Glutamatergic neuron (in vitro differentiated cells): ENCODE measurements around the gene PMPCA. TPM values are rescaled to one million over a fixed set of nuclear protein-coding genes. Genes with fewer than 3 reads are reported as not detected.

Source experiments
- DNase-seq: peaks from one replicate; pipeline ENCODE4 v3.0.0; 2022
- H3K27ac Mint-ChIP-seq: one replicate; pipeline ENCODE4 v1.8.0; 2020; ENCODE audit warnings: mild to moderate bottlenecking, mixed read lengths, inconsistent platforms; ENCODE audit not compliant: unreplicated experiment
- H3K27me3 Mint-ChIP-seq: one replicate; pipeline ENCODE4 v1.8.0; 2020; ENCODE audit warnings: mild to moderate bottlenecking, moderate library complexity, mixed read lengths, inconsistent platforms; ENCODE audit not compliant: unreplicated experiment
- H3K36me3 Mint-ChIP-seq: one replicate; pipeline ENCODE4 v1.8.0; 2020; ENCODE audit warnings: mild to moderate bottlenecking, mixed read lengths, inconsistent platforms; ENCODE audit not compliant: unreplicated experiment
- H3K4me1 Mint-ChIP-seq: one replicate; pipeline ENCODE4 v1.8.0; 2020; ENCODE audit warnings: mild to moderate bottlenecking, low read depth, mixed read lengths, inconsistent platforms; ENCODE audit not compliant: unreplicated experiment
- H3K4me3 Mint-ChIP-seq: one replicate; pipeline ENCODE4 v1.8.0; 2020; ENCODE audit warnings: mild to moderate bottlenecking, mixed read lengths, inconsistent platforms; ENCODE audit not compliant: unreplicated experiment
- H3K9me3 Mint-ChIP-seq: one replicate; pipeline ENCODE4 v1.8.0; 2020; ENCODE audit warnings: mild to moderate bottlenecking, moderate library complexity, mixed read lengths, inconsistent platforms; ENCODE audit not compliant: unreplicated experiment
- total RNA-seq: library from RNA; stranded (reverse); fragmentation: NEBNext Ultra II Directional; extraction: Animal tissue kit (Norgen Biotek cat#: 25700); gene quantifications from one replicate; pipeline ENCODE4 v1.2.1, GENCODE V29; 2021; ENCODE audit not compliant: unreplicated experiment
- TF ChIP-seq, protein P1 (sequence below): fragments of 200-600 bp; sonication (generic); IDR thresholded peaks from one replicate; pipeline ENCODE4 v1.5.0; 2021; ENCODE audit not compliant: partially characterized antibody, unreplicated experiment

PMPCA gene
- total RNA-seq, 1 donor from 2014 or later: 69.0 TPM

GRCh38 chr9:136393531-136393930 lies 16.9 kb upstream of the PMPCA start:
- no peaks in the 10 kb centered on the region for H3K36me3 Mint-ChIP-seq
- peaks cover 5% of the 10 kb centered on the region for H3K9me3 Mint-ChIP-seq
- no peak overlapping the region for H3K4me3 Mint-ChIP-seq
- TF ChIP-seq, protein P1, sequence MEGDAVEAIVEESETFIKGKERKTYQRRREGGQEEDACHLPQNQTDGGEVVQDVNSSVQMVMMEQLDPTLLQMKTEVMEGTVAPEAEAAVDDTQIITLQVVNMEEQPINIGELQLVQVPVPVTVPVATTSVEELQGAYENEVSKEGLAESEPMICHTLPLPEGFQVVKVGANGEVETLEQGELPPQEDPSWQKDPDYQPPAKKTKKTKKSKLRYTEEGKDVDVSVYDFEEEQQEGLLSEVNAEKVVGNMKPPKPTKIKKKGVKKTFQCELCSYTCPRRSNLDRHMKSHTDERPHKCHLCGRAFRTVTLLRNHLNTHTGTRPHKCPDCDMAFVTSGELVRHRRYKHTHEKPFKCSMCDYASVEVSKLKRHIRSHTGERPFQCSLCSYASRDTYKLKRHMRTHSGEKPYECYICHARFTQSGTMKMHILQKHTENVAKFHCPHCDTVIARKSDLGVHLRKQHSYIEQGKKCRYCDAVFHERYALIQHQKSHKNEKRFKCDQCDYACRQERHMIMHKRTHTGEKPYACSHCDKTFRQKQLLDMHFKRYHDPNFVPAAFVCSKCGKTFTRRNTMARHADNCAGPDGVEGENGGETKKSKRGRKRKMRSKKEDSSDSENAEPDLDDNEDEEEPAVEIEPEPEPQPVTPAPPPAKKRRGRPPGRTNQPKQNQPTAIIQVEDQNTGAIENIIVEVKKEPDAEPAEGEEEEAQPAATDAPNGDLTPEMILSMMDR: no peak
- H3K4me1 Mint-ChIP-seq: no peaks in the 10 kb centered on the region
- H3K27ac Mint-ChIP-seq: no peak overlapping the region
- DNase-seq: no peak
- H3K27me3 Mint-ChIP-seq: peaks cover 1% of the 10 kb centered on the region

- Mint-ChIP-seq H3K27ac (no peak overlapping the region), H3K9me3 (peaks cover 5% of the 10 kb centered on the region), H3K4me1 (peaks cover 3% of the 10 kb centered on the region), H3K27me3 (peaks cover 8% of the 10 kb centered on the region), H3K4me3 (no peak overlapping the region), H3K36me3 (no peaks in the 10 kb centered on the region)
- TF ChIP-seq, protein P1: no peak
- DNase-seq: no peak
Measured at GRCh38 chr9:136394312-136395019, 16.0 kb upstream of the PMPCA start.

GRCh38 chr9:136395020-136395340 lies 15.5 kb upstream of the PMPCA start:
- Mint-ChIP-seq H3K27me3 (peaks cover 8% of the 10 kb centered on the region), H3K27ac (no peak overlapping the region), H3K36me3 (no peaks in the 10 kb centered on the region), H3K9me3 (peaks cover 5% of the 10 kb centered on the region), H3K4me3 (no peak overlapping the region), H3K4me1 (peaks cover 3% of the 10 kb centered on the region)
- no peak for DNase-seq
- TF ChIP-seq, protein P1: no peak

- no peak overlapping the region for H3K27ac Mint-ChIP-seq
- H3K27me3 Mint-ChIP-seq: peaks cover 8% of the 10 kb centered on the region
- H3K4me1 Mint-ChIP-seq: peaks cover 3% of the 10 kb centered on the region
- H3K9me3 Mint-ChIP-seq: peaks cover 5% of the 10 kb centered on the region
- H3K4me3 Mint-ChIP-seq: no peak overlapping the region
- no peak for DNase-seq
- TF ChIP-seq, protein P1: no peak
- no peaks in the 10 kb centered on the region for H3K36me3 Mint-ChIP-seq
Measured at GRCh38 chr9:136395345-136396218, 14.9 kb upstream of the PMPCA start.

DNA sequence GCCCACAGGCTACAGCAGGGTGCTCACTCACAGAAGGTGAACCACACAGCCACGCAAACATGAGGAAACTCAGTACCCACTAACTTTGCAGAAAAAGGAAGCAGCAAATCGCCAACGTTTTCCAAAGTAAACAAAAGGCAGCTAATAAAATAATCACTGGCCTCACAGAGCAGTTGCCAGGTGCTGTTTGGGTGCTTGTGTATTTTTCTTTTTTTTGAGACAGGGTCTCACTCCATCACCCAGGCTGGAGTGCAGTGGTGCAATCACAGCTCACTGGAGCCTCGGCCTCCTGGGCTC lies 14.3 kb upstream of the PMPCA start:
- TF ChIP-seq, protein P1: no peak
- Mint-ChIP-seq H3K27me3 (peaks cover 8% of the 10 kb centered on the region), H3K4me3 (no peak overlapping the region), H3K9me3 (peaks cover 5% of the 10 kb centered on the region), H3K27ac (no peak overlapping the region), H3K36me3 (no peaks in the 10 kb centered on the region), H3K4me1 (peaks cover 3% of the 10 kb centered on the region)
- no peak for DNase-seq
